Activated naive CD8-positive, alpha-beta T cell treated with anti-CD3 and anti-CD28 coated beads, Interleukin-2, amount 10 ng/mL, durations not matched to agents 7 days and 5 days (primary cell): ENCODE measurements around the gene AKAP6. TPM values are rescaled to one million over a fixed set of nuclear protein-coding genes. Genes with fewer than 3 reads are reported as not detected.

Experiments used
- ATAC-seq: fragments of 150-1000 bp; cut with Tn5 transposase; one replicate; pipeline ENCODE4 v1.10.0; 2021; ENCODE audit warnings: low read depth, moderate library complexity
- POLR2A ChIA-PET: fragments of 350-600 bp; sonication (Branson Sonifier 250); formaldehyde crosslinking; loops from one replicate; lab custom pipeline; 2021; ENCODE audit warnings: antibody characterized with exemption; lab: Charles Lee
- DNase-seq: peaks from one replicate; pipeline ENCODE4 v3.0.0; 2021
- H3K27ac Mint-ChIP-seq: one replicate; pipeline ENCODE4 v1.8.0; 2022; ENCODE audit warnings: mild to moderate bottlenecking, mixed read lengths
- H3K27me3 Mint-ChIP-seq: one replicate; pipeline ENCODE4 v1.8.0; 2022; ENCODE audit warnings: mild to moderate bottlenecking, moderate library complexity, mixed read lengths
- H3K36me3 Mint-ChIP-seq: one replicate; pipeline ENCODE4 v1.8.0; 2021; ENCODE audit warnings: mild to moderate bottlenecking, mixed read lengths
- H3K4me1 Mint-ChIP-seq: one replicate; pipeline ENCODE4 v1.8.0; 2021; ENCODE audit warnings: mixed read lengths
- H3K4me3 Mint-ChIP-seq: one replicate; pipeline ENCODE4 v1.8.0; 2022; ENCODE audit warnings: mild to moderate bottlenecking, moderate library complexity, mixed read lengths
- H3K9me3 Mint-ChIP-seq: one replicate; pipeline ENCODE4 v1.8.0; 2021; ENCODE audit warnings: mixed read lengths
- total RNA-seq, 2 experiments: library from RNA; stranded (reverse); gene quantifications; one replicate each; pipeline ENCODE4 v1.2.3, GENCODE V29; 2021

AKAP6 gene
- total RNA-seq, 2 experiments from 2014 or later, result 1.00 to 1.8 TPM

- no peak for DNase-seq
- H3K27me3 Mint-ChIP-seq, result no peaks in the 10 kb centered on the region
- H3K4me1 Mint-ChIP-seq, result no peaks in the 10 kb centered on the region
Observed at GRCh38 chr14:32656601-32657000, 327.5 kb downstream of the AKAP6 start.

GRCh38 chr14:32657081-32657480, 328.0 kb downstream of the AKAP6 start:
- Mint-ChIP-seq H3K36me3 (no peaks in the 10 kb centered on the region), H3K27ac (no peak overlapping the region), H3K27me3 (no peaks in the 10 kb centered on the region), H3K4me1 (no peaks in the 10 kb centered on the region), H3K9me3 (no peaks in the 10 kb centered on the region), H3K4me3 (no peak overlapping the region)
- POLR2A ChIA-PET, result no interaction called here
- no peak for ATAC-seq
- DNase-seq, result no peak

More at GRCh38 chr14:32656601-32657000, 327.5 kb downstream of the AKAP6 start:
- POLR2A ChIA-PET, result no interaction called here
- H3K27ac Mint-ChIP-seq, result no peak overlapping the region
- no peaks in the 10 kb centered on the region for H3K36me3 Mint-ChIP-seq
- no peak for ATAC-seq
- H3K4me3 Mint-ChIP-seq, result no peak overlapping the region
- no peaks in the 10 kb centered on the region for H3K9me3 Mint-ChIP-seq

- Mint-ChIP-seq H3K27me3 (peaks cover 2% of the 10 kb centered on the region), H3K27ac (no peak overlapping the region), H3K36me3 (no peaks in the 10 kb centered on the region), H3K9me3 (no peaks in the 10 kb centered on the region), H3K4me1 (no peaks in the 10 kb centered on the region), H3K4me3 (no peak overlapping the region)
- DNase-seq (no peak), ATAC-seq (no peak)
- POLR2A ChIA-PET, result no interaction called here
Observed at GRCh38 chr14:32661216-32661615, 332.1 kb downstream of the AKAP6 start.

DNA sequence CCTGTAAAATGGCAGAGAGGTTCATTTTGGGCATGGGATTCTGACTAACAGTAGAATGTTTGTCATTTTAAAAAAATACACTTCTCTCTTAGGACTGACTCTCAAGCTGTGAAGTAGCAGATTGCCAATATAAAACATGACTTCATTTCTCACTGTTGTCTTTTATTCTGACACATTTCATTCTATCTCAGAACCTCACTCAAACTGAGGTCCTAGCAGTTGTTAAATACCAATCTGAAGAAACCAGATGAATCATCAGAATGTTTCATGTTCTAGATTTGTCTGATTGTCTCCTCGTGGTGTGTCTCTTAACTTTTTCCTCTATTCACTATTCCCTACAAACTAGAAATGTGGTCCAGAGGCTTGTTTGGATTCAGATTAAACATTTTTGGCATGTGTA, 333.1 kb downstream of the AKAP6 start:
- no peak for DNase-seq
- H3K9me3 Mint-ChIP-seq, result no peaks in the 10 kb centered on the region
- POLR2A ChIA-PET, result no interaction called here
- H3K36me3 Mint-ChIP-seq, result no peaks in the 10 kb centered on the region
- peaks cover 2% of the 10 kb centered on the region for H3K27me3 Mint-ChIP-seq
- H3K27ac Mint-ChIP-seq, result no peak overlapping the region
- no peak for ATAC-seq
- no peak overlapping the region for H3K4me3 Mint-ChIP-seq
- no peaks in the 10 kb centered on the region for H3K4me1 Mint-ChIP-seq

DNA sequence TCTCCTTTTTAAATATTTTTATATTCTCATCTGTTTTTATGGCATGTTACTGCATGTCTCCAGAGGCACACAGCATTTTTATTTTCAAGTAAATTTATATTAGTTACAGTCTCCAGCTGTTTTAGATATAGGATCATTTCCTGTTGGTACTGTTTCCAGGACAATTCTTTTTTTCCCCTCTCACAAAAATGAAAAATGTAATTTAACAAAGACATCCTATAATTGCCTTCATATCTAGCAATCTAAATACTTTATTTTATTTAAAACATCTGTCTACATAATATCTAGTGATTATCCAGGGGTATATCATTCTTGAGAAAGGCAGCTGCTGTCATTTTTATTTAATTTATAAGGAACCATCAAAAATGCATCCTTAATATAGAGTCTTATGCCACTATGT, 337.2 kb downstream of the AKAP6 start:
- H3K4me3 Mint-ChIP-seq, result no peak overlapping the region
- ATAC-seq, result no peak
- no peaks in the 10 kb centered on the region for H3K36me3 Mint-ChIP-seq
- H3K4me1 Mint-ChIP-seq, result no peaks in the 10 kb centered on the region
- H3K27ac Mint-ChIP-seq, result no peak overlapping the region
- POLR2A ChIA-PET, result no interaction called here
- no peak for DNase-seq
- H3K27me3 Mint-ChIP-seq, result peaks cover 2% of the 10 kb centered on the region
- H3K9me3 Mint-ChIP-seq, result peaks cover 4% of the 10 kb centered on the region

GRCh38 chr14:32667287-32667686, 338.2 kb downstream of the AKAP6 start:
- POLR2A ChIA-PET, result no interaction called here
- H3K9me3 Mint-ChIP-seq, result peaks cover 4% of the 10 kb centered on the region
- ATAC-seq (no peak), DNase-seq (no peak)
- no peaks in the 10 kb centered on the region for H3K4me1 Mint-ChIP-seq
- no peaks in the 10 kb centered on the region for H3K36me3 Mint-ChIP-seq
- no peak overlapping the region for H3K27ac Mint-ChIP-seq
- H3K27me3 Mint-ChIP-seq, result peaks cover 2% of the 10 kb centered on the region
- H3K4me3 Mint-ChIP-seq, result no peak overlapping the region

- ATAC-seq (no peak), DNase-seq (no peak)
- H3K4me1 Mint-ChIP-seq, result no peaks in the 10 kb centered on the region
- H3K27me3 Mint-ChIP-seq, result peaks cover 2% of the 10 kb centered on the region
- H3K36me3 Mint-ChIP-seq, result no peaks in the 10 kb centered on the region
- H3K4me3 Mint-ChIP-seq, result no peak overlapping the region
- POLR2A ChIA-PET, result no interaction called here
- peaks cover 6% of the 10 kb centered on the region for H3K9me3 Mint-ChIP-seq
- H3K27ac Mint-ChIP-seq, result no peak overlapping the region
Observed at GRCh38 chr14:32667791-32668190, 338.7 kb downstream of the AKAP6 start.

DNA sequence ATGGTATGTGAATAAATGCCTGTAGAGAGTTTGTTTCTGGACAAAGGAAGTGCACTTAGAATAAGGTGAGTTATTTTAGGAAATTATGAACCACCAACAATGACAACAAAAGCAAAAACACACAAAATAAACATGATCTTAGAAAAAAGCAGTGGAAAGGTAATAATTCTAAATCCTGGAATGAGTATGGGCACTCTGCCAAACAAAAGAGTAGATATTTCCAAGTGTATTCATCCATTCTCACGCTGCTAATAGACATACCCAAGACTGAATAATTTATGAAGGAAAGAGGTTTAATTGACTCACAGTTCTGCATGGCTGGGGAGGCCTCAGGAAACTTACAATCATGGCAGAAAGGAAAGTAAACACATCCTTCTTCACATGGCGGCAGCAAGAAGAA, 340.3 kb downstream of the AKAP6 start:
- Mint-ChIP-seq H3K9me3 (peaks cover 6% of the 10 kb centered on the region), H3K36me3 (no peaks in the 10 kb centered on the region), H3K27me3 (no peaks in the 10 kb centered on the region), H3K4me1 (no peaks in the 10 kb centered on the region), H3K4me3 (no peak overlapping the region), H3K27ac (no peak overlapping the region)
- POLR2A ChIA-PET, result no interaction called here
- DNase-seq (no peak), ATAC-seq (no peak)

GRCh38 chr14:32675433-32675832, 346.3 kb downstream of the AKAP6 start:
- Mint-ChIP-seq H3K4me3 (no peak overlapping the region), H3K4me1 (no peaks in the 10 kb centered on the region), H3K9me3 (peaks cover 6% of the 10 kb centered on the region), H3K36me3 (no peaks in the 10 kb centered on the region), H3K27me3 (no peaks in the 10 kb centered on the region), H3K27ac (no peak overlapping the region)
- DNase-seq, result no peak
- ATAC-seq, result no peak
- POLR2A ChIA-PET, result no interaction called here

- ATAC-seq (no peak), DNase-seq (no peak)
- no peak overlapping the region for H3K4me3 Mint-ChIP-seq
- peaks cover 2% of the 10 kb centered on the region for H3K9me3 Mint-ChIP-seq
- H3K27me3 Mint-ChIP-seq, result no peaks in the 10 kb centered on the region
- H3K4me1 Mint-ChIP-seq, result no peaks in the 10 kb centered on the region
- H3K27ac Mint-ChIP-seq, result no peak overlapping the region
- POLR2A ChIA-PET, result no interaction called here
- no peaks in the 10 kb centered on the region for H3K36me3 Mint-ChIP-seq
Observed at GRCh38 chr14:32677129-32677780, 348.2 kb downstream of the AKAP6 start.

DNA sequence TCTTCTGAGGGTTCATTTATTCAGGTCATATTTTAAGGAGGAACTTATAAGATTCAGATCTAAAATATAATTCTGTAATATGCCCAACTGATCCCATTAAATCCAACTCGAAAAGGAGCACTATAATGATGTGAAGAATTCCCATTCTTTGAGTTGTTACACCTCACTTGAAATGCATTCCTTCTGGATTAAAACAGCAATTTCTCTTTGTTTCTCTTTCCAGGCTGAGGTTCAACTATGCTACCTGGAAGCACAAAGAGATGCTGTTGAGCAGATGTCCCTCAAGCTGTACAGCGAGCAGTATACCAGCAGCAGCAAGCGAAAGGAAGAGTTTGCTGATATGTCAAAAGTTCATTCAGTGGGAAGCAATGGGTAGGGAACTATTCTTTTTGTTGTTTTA, 349.0 kb downstream of the AKAP6 start:
- Mint-ChIP-seq H3K4me1 (no peaks in the 10 kb centered on the region), H3K9me3 (no peaks in the 10 kb centered on the region), H3K36me3 (no peaks in the 10 kb centered on the region), H3K27ac (no peak overlapping the region), H3K27me3 (no peaks in the 10 kb centered on the region), H3K4me3 (no peak overlapping the region)
- POLR2A ChIA-PET, result no interaction called here
- DNase-seq, result no peak
- no peak for ATAC-seq

DNA sequence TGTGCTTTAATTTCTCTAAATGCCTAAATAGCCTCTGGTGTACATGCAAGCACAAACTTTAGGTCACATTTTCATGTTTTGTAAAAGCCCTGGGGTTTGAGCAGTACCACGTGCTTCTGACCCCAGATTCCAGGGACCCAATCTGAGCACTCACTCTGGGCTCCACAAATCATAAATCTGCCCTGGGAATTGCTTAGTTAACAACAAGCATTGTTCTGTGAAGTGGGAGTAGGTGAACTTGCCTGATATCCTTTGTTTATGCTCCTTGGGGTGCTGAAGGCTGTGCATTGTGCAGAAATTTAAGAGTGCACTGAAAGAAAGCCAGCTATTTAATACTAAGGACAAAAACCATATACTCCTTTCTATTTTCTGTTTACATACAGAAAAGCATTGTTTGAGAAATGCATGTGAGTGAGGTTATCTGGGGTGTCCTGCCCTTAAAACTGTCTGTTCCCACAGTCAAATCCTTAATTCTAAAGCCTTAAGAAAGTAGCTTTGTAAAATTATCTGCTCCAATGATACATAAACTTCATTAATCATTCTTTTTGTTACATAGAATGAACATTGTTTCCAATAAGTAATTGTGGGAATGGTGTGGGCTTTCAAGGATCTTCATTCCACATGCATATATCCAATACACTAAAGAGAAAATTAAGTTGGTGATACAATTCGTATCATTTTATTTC, 351.0 kb downstream of the AKAP6 start:
- H3K4me3 Mint-ChIP-seq, result no peak overlapping the region
- no peak overlapping the region for H3K27ac Mint-ChIP-seq
- H3K27me3 Mint-ChIP-seq, result no peaks in the 10 kb centered on the region

GRCh38 chr14:32681598-32681997, 352.5 kb downstream of the AKAP6 start:
- ATAC-seq (no peak), DNase-seq (no peak)
- Mint-ChIP-seq H3K27ac (no peak overlapping the region), H3K36me3 (no peaks in the 10 kb centered on the region), H3K9me3 (no peaks in the 10 kb centered on the region), H3K4me3 (no peak overlapping the region), H3K27me3 (no peaks in the 10 kb centered on the region), H3K4me1 (no peaks in the 10 kb centered on the region)
- POLR2A ChIA-PET, result no interaction called here

More for the DNA sequence above, 351.0 kb downstream of the AKAP6 start:
- DNase-seq (no peak), ATAC-seq (no peak)
- Mint-ChIP-seq H3K36me3 (no peaks in the 10 kb centered on the region), H3K9me3 (no peaks in the 10 kb centered on the region), H3K4me1 (no peaks in the 10 kb centered on the region)
- POLR2A ChIA-PET, result interaction anchor here (0.6 kb wide), 1 partner anchor 1693 kb away, joined by 3 read pairs; no protein-coding TSS in a partner anchor

GRCh38 chr14:32682214-32682613, 353.1 kb downstream of the AKAP6 start:
- ATAC-seq, result no peak

More at GRCh38 chr14:32682214-32682613, 353.1 kb downstream of the AKAP6 start:
- no peak for DNase-seq
- Mint-ChIP-seq H3K9me3 (no peaks in the 10 kb centered on the region), H3K4me1 (no peaks in the 10 kb centered on the region), H3K27me3 (no peaks in the 10 kb centered on the region), H3K36me3 (no peaks in the 10 kb centered on the region), H3K4me3 (no peak overlapping the region), H3K27ac (no peak overlapping the region)
- POLR2A ChIA-PET, result no interaction called here
